HepG2 (cell line): Measurements from ENCODE around the gene SYNGR4. TPM values are rescaled to one million over a fixed set of nuclear protein-coding genes. Genes with fewer than 3 reads are reported as not detected.

Experiments used
- ATAC-seq: fragments of 200-7000 bp; cut with Tn5 transposase; 3 replicates; pipeline ENCODE4 v1.9.1; 2020; ENCODE audit warnings: mild to moderate bottlenecking, moderate library complexity
- BruUV-seq: library from RNA; stranded (reverse); fragments of 400-500 nt; replicated peaks from 2 replicates; lab custom pipeline; 2021; lab: Mats Ljungman, UMichigan
- CTCF ChIA-PET: fragments of 300-600 bp; formaldehyde crosslinking; extraction: SDS; loops from one replicate; lab custom pipeline; 2021; ENCODE audit warnings: low total read pairs, inconsistent platforms, low intra/inter-chr PET ratio; lab: Yijun Ruan, JAX
- POLR2A ChIA-PET: fragments of 350-600 bp; sonication (Branson Sonifier 250); formaldehyde crosslinking; loops from one replicate; lab custom pipeline; 2020; ENCODE audit warnings: antibody characterized with exemption, inconsistent platforms; lab: Yijun Ruan, JAX
- DNase-seq: peaks from one replicate; pipeline ENCODE4 v3.0.0-alpha.2; 2015; ENCODE audit warnings: low spot score
- FAIRE-seq: peaks from 3 replicates; lab custom pipeline; 2011; peaks lifted over from hg19 to GRCh38; lab: Jason Lieb, UNC
- H2AFZ ChIP-seq: one replicate; pipeline ENCODE4 v1.6.1; 2011; ENCODE audit warnings: low read length, inconsistent platforms
- H3K27ac ChIP-seq: fragments of 300-600 bp; 3 replicates; pipeline ENCODE4 v1.8.0; 2011; ENCODE audit warnings: mixed run types, mild to moderate bottlenecking, mixed read lengths, low read length, inconsistent platforms; ENCODE audit not compliant: insufficient read depth; ENCODE audit errors: extremely low read length
- H3K27me3 ChIP-seq, 2 experiments: fragments of 200-600 bp in 1 of 2; 2 replicates in 1 of 2; 3 replicates in 1 of 2; pipeline versions ENCODE4 v1.6.0 to v1.8.0; 2011; ENCODE audit warnings: low read length in 2 of 2, mild to moderate bottlenecking in 2 of 2, moderate library complexity in 2 of 2, inconsistent platforms in 1 of 2; ENCODE audit not compliant: insufficient read depth in 2 of 2, control insufficient read depth in 1 of 2
- H3K36me3 ChIP-seq, 2 experiments: fragments of 200-600 bp in 1 of 2; replicated peaks in 1 of 2; 2 replicates in 1 of 2; 3 replicates in 1 of 2; pipeline versions ENCODE4 v1.5.1 to v1.8.0; 2011; ENCODE audit warnings: low read length in 2 of 2, inconsistent platforms in 1 of 2; ENCODE audit not compliant: insufficient read depth in 2 of 2, control insufficient read depth in 1 of 2
- H3K4me1 ChIP-seq: 2 replicates; pipeline ENCODE4 v1.5.1; 2012; ENCODE audit warnings: low read length, inconsistent platforms; ENCODE audit not compliant: insufficient read depth
- H3K4me2 ChIP-seq: 2 replicates; pipeline ENCODE4 v1.6.0; 2011; ENCODE audit warnings: low read depth, low read length, inconsistent platforms
- H3K4me3 ChIP-seq, 3 experiments: fragments of 200-600 bp in 1 of 3; sonication (generic), shearing (Covaris generic) in 1 of 3; replicated peaks in 1 of 3; 2 replicates each; pipeline ENCODE4 v1.5.1; 2011 to 2016; ENCODE audit warnings: low read length in 3 of 3, inconsistent platforms in 2 of 3, low read depth in 2 of 3, mild to moderate bottlenecking in 2 of 3, control low read depth in 1 of 3, mixed read lengths in 1 of 3; ENCODE audit not compliant: insufficient read depth in 1 of 3
- H3K79me2 ChIP-seq: one replicate; pipeline ENCODE4 v1.6.1; 2011; ENCODE audit warnings: low read length, inconsistent platforms; ENCODE audit not compliant: insufficient read depth
- H3K9ac ChIP-seq: 2 replicates; pipeline ENCODE4 v1.6.0; 2011; ENCODE audit warnings: mild to moderate bottlenecking, low read depth, low read length, inconsistent platforms; ENCODE audit not compliant: insufficient read depth
- H3K9me3 ChIP-seq: 2 replicates; pipeline ENCODE4 v1.5.1; 2012; ENCODE audit warnings: mild to moderate bottlenecking, low read length
- H4K20me1 ChIP-seq: 2 replicates; pipeline ENCODE4 v1.6.0; 2011; ENCODE audit warnings: inconsistent platforms, mild to moderate bottlenecking, low read length, moderate library complexity; ENCODE audit not compliant: insufficient read depth
- HNF4G ChIP-seq, 2 experiments: sonication (generic) in 1 of 2; formaldehyde crosslinking in 1 of 2; IDR thresholded peaks; 2 replicates each; pipeline versions ENCODE4 v1.4.0 to v1.6.1; 2011 to 2020; ENCODE audit warnings: borderline replicate concordance in 2 of 2, low read depth in 2 of 2, mild to moderate bottlenecking in 2 of 2, low read length in 1 of 2, missing genetic modification reagents in 1 of 2, moderate library complexity in 1 of 2
- NR3C1 ChIP-seq: sonication (generic); formaldehyde crosslinking; IDR thresholded peaks from 2 replicates; pipeline ENCODE4 v1.4.0; 2020; ENCODE audit warnings: missing genetic modification reagents
- ZNF367 ChIP-seq: sonication (generic); formaldehyde crosslinking; IDR thresholded peaks from 2 replicates; pipeline ENCODE4 v1.4.0; 2020; ENCODE audit warnings: missing genetic modification reagents, borderline replicate concordance
- WGBS: methylation state at CpG from one replicate; pipeline ENCODE4 v1.1.6; 2017; ENCODE audit warnings: low lambda C conversion rate; 5-methylcytosine and 5-hydroxymethylcytosine counted together
- in situ Hi-C: cut with HindIII; loops from 2 replicates; pipeline ENCODE4 v1.10.0; 2017; ENCODE audit warnings: low pct_unique_long_range_greater_than_20kb; ENCODE audit not compliant: extremely low pct_ligation_motif_present
- intact Hi-C: fragments of 100-400 bp; cut with micrococcal nuclease; formaldehyde crosslinking; loops from one replicate; pipeline ENCODE4 v1.10.0; 2022; ENCODE audit not compliant: unreplicated experiment
- polyA plus RNA-seq, 8 experiments: library from polyadenylated mRNA; depleted of rRNA in 3 of 8; stranded (reverse) in 7 of 8; unstranded in 1 of 8; fragments of >200 nt; fragmentation: Illumina TruSeq in 4 of 8; extraction: Trizol in 4 of 8; gene quantifications; 2 replicates each; pipeline versions ENCODE4 v1.2.1 to v1.2.3, GENCODE V29; 2011 to 2016; ENCODE audit warnings: low read depth in 4 of 8, missing spikeins in 1 of 8, mixed read lengths in 1 of 8; ENCODE audit not compliant: insufficient read depth in 1 of 8
- total RNA-seq, 5 experiments: library from RNA; depleted of rRNA; stranded (reverse); fragments of >200 nt; fragmentation: Illumina TruSeq; extraction: Trizol; gene quantifications; 2 replicates each; pipeline ENCODE4 v1.2.3, GENCODE V29; 2016; ENCODE audit warnings: low read depth in 1 of 5
- TF ChIP-seq, protein P1 (sequence below): sonication (generic); formaldehyde crosslinking; IDR thresholded peaks from 2 replicates; pipeline ENCODE4 v1.5.0; 2020; ENCODE audit warnings: mild to moderate bottlenecking, missing genetic modification reagents

The SYNGR4 gene
- total and polyA plus RNA-seq, 2 of the 13 experiments (the other 11 are each of a cell fraction or from before 2014, with no cell fraction given), result not detected

GRCh38 chr19:48424694-48425219 lies 60.6 kb downstream of the SYNGR4 start:
- Histone ChIP-seq H3K27me3 (no peaks in the 10 kb centered on the region), H4K20me1 (no peaks in the 10 kb centered on the region), H3K4me1 (0 out of 2 replicates have a peak, but pooled peaks cover 6% of the 10 kb centered on the region)
- ATAC-seq (no peak), FAIRE-seq (no peak), DNase-seq (no peak)
- WGBS, result 73% methylated on average over 8 of the region's 8 CpGs
- in situ Hi-C loops, result no loop called here
- BruUV-seq, result no TSS peak
- TF ChIP-seq HNF4G (IDR thresholded peaks at IDR 0.05; ENCODE audit: borderline replicate concordance, low read depth, low read length) (no peak), HNF4G (CRISPR knock-in tag; IDR thresholded peaks at IDR 0.05; ENCODE audit: borderline replicate concordance, low read depth) (no peak), ZNF367 (CRISPR knock-in tag) (no peak), NR3C1 (CRISPR knock-in tag) (no peak)
- TF ChIP-seq, protein P1, sequence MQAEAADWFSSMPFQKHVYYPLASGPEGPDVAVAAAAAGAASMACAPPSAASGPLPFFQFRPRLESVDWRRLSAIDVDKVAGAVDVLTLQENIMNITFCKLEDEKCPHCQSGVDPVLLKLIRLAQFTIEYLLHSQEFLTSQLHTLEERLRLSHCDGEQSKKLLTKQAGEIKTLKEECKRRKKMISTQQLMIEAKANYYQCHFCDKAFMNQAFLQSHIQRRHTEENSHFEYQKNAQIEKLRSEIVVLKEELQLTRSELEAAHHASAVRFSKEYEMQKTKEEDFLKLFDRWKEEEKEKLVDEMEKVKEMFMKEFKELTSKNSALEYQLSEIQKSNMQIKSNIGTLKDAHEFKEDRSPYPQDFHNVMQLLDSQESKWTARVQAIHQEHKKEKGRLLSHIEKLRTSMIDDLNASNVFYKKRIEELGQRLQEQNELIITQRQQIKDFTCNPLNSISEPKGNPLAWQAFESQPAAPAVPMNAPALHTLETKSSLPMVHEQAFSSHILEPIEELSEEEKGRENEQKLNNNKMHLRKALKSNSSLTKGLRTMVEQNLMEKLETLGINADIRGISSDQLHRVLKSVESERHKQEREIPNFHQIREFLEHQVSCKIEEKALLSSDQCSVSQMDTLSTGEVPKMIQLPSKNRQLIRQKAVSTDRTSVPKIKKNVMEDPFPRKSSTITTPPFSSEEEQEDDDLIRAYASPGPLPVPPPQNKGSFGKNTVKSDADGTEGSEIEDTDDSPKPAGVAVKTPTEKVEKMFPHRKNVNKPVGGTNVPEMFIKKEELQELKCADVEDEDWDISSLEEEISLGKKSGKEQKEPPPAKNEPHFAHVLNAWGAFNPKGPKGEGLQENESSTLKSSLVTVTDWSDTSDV (CRISPR knock-in tag), result no peak
- TF ChIP-seq, all 625 proteins: peak for 0
- Histone ChIP-seq H3K9ac (no peak overlapping the region), H3K79me2 (no peaks in the 10 kb centered on the region), H3K4me3 (no peak overlapping the region), H2AFZ (no peak overlapping the region), H3K27ac (no peak overlapping the region), H3K9me3 (no peaks in the 10 kb centered on the region), H3K36me3 (no peaks in the 10 kb centered on the region), H3K4me2 (no peak overlapping the region; the same call in 1 of the 2 replicates)
- intact Hi-C loops, result no loop called here
- ChIA-PET POLR2A (no interaction called here), CTCF (no interaction called here)

Other genes with a start within 250 kb of the SYNGR4 start
- 52.1 and 64.4 TPM in 2 replicates for gene LIG1, start 194.0 kb upstream of the SYNGR4 start, total RNA-seq (2016; rRNA removed; fragmentation: Illumina TruSeq; extraction: Trizol)
- gene LIG1, start 194.0 kb upstream of the SYNGR4 start, polyA plus RNA-seq (2011; rRNA removed), result 18.3 and 20.1 TPM in 2 replicates
- gene ZSWIM9, start 193.7 kb upstream of the SYNGR4 start, total RNA-seq (2016; rRNA removed; fragmentation: Illumina TruSeq; extraction: Trizol), result 0.39 and 1.1 TPM in 2 replicates
- gene ZSWIM9, start 193.7 kb upstream of the SYNGR4 start, polyA plus RNA-seq (2011; rRNA removed), result 0.18 and 0.44 TPM in 2 replicates
- 19.2 and 22.6 TPM in 2 replicates for gene CARD8, start 108.5 kb upstream of the SYNGR4 start, total RNA-seq (2016; rRNA removed; fragmentation: Illumina TruSeq; extraction: Trizol)
- gene CARD8, start 108.5 kb upstream of the SYNGR4 start, polyA plus RNA-seq (2011; rRNA removed), result 12.6 and 15.0 TPM in 2 replicates
- gene ZNF114, start 94.3 kb upstream of the SYNGR4 start, total RNA-seq (2016; rRNA removed; fragmentation: Illumina TruSeq; extraction: Trizol), result 13.3 and 18.0 TPM in 2 replicates
- gene ZNF114, start 94.3 kb upstream of the SYNGR4 start, polyA plus RNA-seq (2011; rRNA removed), result 2.1 and 3.4 TPM in 2 replicates
- gene EMP3, start 38.8 kb upstream of the SYNGR4 start, total RNA-seq (2016; rRNA removed; fragmentation: Illumina TruSeq; extraction: Trizol), result 1.6 and 2.2 TPM in 2 replicates
- gene EMP3, start 38.8 kb upstream of the SYNGR4 start, polyA plus RNA-seq (2011; rRNA removed), result 7.8 and 9.4 TPM in 2 replicates
- 4.7 and 7.7 TPM in 2 replicates for gene TMEM143, start 427 bp upstream of the SYNGR4 start, total RNA-seq (2016; rRNA removed; fragmentation: Illumina TruSeq; extraction: Trizol)
- 10.8 and 11.3 TPM in 2 replicates for gene TMEM143, start 427 bp upstream of the SYNGR4 start, polyA plus RNA-seq (2011; rRNA removed)
- 70.8 and 134 TPM in 2 replicates for gene KDELR1, start 27.2 kb downstream of the SYNGR4 start, total RNA-seq (2016; rRNA removed; fragmentation: Illumina TruSeq; extraction: Trizol)
- gene KDELR1, start 27.2 kb downstream of the SYNGR4 start, polyA plus RNA-seq (2011; rRNA removed), result 185 and 212 TPM in 2 replicates
- gene GRIN2D, start 29.3 kb downstream of the SYNGR4 start, total RNA-seq (2016; rRNA removed; fragmentation: Illumina TruSeq; extraction: Trizol), result 0.02 TPM in 1 of 2 replicates, not detected in the other
- 0.08 and 0.13 TPM in 2 replicates for gene GRIN2D, start 29.3 kb downstream of the SYNGR4 start, polyA plus RNA-seq (2011; rRNA removed)
- gene GRWD1, start 81.6 kb downstream of the SYNGR4 start, total RNA-seq (2016; rRNA removed; fragmentation: Illumina TruSeq; extraction: Trizol), result 46.6 and 52.3 TPM in 2 replicates
- 10.8 and 13.4 TPM in 2 replicates for gene GRWD1, start 81.6 kb downstream of the SYNGR4 start, polyA plus RNA-seq (2011; rRNA removed)
- 0.17 and 0.20 TPM in 2 replicates for gene KCNJ14, start 91.2 kb downstream of the SYNGR4 start, total RNA-seq (2016; rRNA removed; fragmentation: Illumina TruSeq; extraction: Trizol)
- gene KCNJ14, start 91.2 kb downstream of the SYNGR4 start, polyA plus RNA-seq (2011; rRNA removed), result 0.46 and 0.51 TPM in 2 replicates
- gene CYTH2, start 105.0 kb downstream of the SYNGR4 start, total RNA-seq (2016; rRNA removed; fragmentation: Illumina TruSeq; extraction: Trizol), result 9.6 and 16.5 TPM in 2 replicates
- gene CYTH2, start 105.0 kb downstream of the SYNGR4 start, polyA plus RNA-seq (2011; rRNA removed), result 39.3 and 48.3 TPM in 2 replicates
- gene LMTK3, start 147.5 kb downstream of the SYNGR4 start, total RNA-seq (2016; rRNA removed; fragmentation: Illumina TruSeq; extraction: Trizol), result 0.22 and 0.29 TPM in 2 replicates
- 0.18 and 0.30 TPM in 2 replicates for gene LMTK3, start 147.5 kb downstream of the SYNGR4 start, polyA plus RNA-seq (2011; rRNA removed)
- gene SULT2B1, start 187.8 kb downstream of the SYNGR4 start, total RNA-seq (2016; rRNA removed; fragmentation: Illumina TruSeq; extraction: Trizol), result not detected in 2 replicates
- gene SULT2B1, start 187.8 kb downstream of the SYNGR4 start, polyA plus RNA-seq (2011; rRNA removed), result 0.07 and 0.13 TPM in 2 replicates
- gene SPACA4, start 242.4 kb downstream of the SYNGR4 start, total RNA-seq (2016; rRNA removed; fragmentation: Illumina TruSeq; extraction: Trizol), result not detected in 2 replicates
- gene SPACA4, start 242.4 kb downstream of the SYNGR4 start, polyA plus RNA-seq (2011; rRNA removed), result not detected in 2 replicates